SKM-1 (cell line): ENCODE results near the gene PSMA4.
"Not testable (repeated sequence)": the region's sequence is repeated elsewhere in the genome, so short reads cannot be mapped to it uniquely, and the experiment has no call there.

Source experiments
- DNase-seq: peaks from one replicate; lab custom pipeline; 2025; ENCODE audit not compliant: unreplicated experiment; lab: John Stamatoyannopoulos, UW

PSMA4 gene

DNA sequence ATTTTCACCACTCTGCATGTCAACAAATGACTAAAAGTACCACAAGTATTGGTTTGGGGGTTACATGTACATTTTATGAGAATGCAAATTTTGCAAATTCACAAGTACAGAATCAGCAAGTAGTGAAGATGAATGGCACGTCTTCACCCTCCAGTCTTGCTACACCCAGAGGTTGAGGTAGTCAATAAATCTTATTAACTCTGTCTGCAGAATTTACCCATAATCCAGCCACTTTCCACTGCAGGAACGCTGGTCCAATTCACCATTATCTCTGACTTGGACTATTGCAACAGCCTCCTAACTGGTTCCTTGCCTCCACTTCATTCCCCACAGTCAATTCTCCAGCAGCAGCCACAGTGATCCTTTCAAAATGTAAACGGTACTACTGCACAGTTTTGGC lies 10.6 kb downstream of the PSMA4 start:
- DNase-seq: no peak

DNA sequence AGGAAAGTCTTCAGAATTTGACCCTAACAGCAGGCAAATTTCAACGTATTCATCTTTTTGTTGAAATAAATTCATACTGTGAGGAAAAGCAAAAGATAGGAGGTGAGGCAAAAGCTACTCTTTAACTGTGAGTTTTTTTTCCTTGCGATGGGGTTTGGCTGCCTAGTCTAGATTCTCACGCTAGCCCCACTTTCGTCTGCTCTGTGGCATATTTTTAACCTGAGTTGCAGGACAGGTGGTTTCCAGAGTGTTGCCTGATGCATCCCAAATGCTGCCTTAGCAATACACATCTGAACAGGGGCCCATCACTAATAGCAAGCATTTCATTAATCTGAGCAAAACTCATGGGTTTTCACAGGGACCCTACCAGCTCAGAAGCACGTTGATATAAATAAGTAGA lies 11.7 kb downstream of the PSMA4 start:
- no peak for DNase-seq

DNA sequence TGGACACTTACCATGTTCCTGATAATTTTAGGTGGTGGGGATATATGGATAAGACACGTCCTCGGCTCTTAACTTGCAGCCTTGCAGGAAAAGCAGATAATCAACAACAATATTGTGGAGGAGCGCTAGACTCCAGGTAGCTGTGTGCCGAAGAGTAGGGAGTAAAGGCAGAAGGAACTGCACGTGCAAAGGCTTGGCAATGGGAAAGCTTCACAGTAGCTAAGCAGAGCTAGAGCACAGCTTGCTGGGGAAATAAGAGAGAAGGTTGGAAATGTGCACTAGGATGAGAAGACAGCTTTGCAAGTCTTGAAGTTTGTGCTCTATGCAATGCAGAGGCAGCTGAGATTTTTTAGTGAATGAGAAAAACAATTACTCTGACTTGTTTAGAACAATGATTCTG lies 12.4 kb downstream of the PSMA4 start:
- DNase-seq: no peak

DNA sequence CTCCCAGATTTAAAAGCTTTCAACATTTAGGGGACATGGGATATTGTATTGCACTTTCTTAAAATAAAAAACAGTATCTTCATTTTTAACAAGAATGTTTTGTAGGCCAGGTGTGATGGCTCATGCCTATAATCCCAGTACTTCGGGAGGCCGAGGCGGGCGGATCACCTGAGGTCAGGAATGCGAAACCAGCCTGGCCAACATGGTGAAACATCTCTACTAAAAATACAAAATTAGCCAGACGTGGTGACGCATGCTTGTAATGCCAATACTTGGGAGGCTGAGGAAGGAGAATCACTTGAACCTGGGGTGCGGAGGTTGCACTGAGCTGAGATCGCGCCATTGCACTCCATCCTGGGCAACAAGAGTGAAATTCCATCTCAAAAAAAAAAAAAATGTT lies 20.0 kb downstream of the PSMA4 start:
- not testable (repeated sequence) for DNase-seq

DNA sequence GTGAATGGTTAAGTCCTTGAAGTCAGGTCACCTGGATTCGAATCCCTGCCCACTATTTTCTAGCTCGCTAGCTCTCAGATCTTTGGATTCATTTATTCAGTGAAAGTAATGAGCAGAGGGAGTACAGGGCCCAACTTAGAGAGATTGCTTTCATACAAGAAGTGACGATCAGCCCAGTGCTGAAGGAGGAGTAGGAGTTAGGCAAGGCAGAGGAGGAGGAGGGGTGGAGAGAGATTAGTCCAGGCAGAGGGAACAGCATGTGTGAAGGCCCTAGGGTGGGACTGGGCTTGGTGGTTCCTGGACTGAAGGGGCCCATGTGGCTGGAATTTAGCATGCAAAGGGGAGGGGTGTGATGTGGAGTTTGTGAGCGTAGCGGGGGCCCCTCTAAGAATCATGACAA lies 21.2 kb downstream of the PSMA4 start:
- no peak for DNase-seq

DNA sequence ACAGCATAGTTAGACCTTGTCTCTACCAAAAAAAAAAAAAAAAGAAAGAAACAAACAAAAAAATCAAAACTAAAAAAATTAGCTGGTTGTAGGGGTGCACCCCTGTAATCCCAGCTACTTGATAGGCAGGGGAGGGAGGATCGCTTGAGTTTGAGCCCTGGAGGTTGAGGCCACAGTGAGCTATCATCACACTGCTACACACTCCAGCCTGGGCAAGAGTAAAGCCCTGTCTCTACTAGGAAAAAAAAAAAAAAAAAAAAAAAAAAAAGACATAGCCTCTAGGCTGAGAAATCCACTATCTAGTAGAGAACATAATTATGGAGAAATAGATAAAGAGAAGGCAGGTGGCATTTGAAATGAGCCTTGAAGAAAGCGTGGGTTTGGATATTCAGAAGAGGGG lies 22.8 kb downstream of the PSMA4 start:
- DNase-seq: no peak

DNA sequence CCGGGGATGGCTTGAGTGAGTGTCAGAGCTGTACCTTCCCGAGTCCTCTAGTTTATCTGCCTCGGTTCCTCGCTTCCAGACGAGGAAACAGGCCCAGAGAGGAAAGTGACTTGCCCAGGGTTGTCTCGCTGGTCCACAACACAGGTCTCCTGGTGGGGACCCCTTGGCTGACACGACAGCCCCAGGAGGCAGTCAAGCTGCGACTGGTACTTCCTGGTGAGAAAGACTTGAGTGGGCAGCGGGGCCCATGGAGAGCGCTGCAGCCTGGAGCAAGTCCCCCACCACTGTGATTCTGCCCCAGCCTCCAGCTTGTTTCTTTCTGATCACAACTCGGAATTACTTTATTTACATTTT lies 24.5 kb downstream of the PSMA4 start:
- DNase-seq: no peak

DNA sequence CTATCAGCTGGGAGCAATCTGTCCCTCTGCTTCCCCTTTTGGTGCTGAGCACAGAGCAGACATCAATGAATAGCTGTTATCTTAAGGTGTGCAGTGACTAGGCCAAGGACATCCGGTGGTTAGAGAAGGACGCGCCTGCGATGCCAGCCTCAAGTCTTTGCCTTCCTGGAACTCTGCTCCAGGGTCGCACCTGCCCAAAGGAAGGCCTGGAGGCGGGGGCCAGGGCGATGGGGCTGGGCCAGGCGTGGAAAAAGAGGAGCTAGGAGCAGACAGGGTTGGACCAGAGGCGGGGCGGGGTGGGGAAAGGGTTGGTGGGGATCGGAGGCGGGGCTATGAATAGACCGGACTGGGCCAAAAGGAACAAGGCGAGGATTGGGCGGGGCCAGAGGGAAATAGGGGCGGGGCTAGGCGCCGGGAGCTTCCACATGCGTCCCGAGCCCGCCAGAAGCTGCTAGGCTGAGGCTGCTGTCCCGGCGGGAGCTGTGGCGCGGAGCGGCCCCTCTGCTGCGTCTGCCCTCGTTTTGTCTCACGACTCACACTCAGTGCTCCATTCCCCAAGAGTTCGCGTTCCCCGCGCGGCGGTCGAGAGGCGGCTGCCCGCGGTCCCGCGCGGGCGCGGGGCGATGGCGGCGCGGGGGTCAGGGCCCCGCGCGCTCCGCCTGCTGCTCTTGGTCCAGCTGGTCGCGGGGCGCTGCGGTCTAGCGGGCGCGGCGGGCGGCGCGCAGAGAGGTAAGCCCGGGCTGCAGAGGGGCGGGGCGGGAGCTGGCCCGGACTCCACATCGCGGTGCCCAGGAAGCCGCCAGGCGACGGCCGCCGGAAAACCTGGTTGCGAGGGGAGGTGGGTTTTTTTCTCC lies 25.1 kb downstream of the PSMA4 start, which contains the start of gene CHRNA5:
TSS of gene CHRNA5 (plus strand) at position 424 of the 854 bp plus-strand sequence. CDS start at position 624, 200 bp downstream.
- DNase-seq: peak; percentile 91

DNA sequence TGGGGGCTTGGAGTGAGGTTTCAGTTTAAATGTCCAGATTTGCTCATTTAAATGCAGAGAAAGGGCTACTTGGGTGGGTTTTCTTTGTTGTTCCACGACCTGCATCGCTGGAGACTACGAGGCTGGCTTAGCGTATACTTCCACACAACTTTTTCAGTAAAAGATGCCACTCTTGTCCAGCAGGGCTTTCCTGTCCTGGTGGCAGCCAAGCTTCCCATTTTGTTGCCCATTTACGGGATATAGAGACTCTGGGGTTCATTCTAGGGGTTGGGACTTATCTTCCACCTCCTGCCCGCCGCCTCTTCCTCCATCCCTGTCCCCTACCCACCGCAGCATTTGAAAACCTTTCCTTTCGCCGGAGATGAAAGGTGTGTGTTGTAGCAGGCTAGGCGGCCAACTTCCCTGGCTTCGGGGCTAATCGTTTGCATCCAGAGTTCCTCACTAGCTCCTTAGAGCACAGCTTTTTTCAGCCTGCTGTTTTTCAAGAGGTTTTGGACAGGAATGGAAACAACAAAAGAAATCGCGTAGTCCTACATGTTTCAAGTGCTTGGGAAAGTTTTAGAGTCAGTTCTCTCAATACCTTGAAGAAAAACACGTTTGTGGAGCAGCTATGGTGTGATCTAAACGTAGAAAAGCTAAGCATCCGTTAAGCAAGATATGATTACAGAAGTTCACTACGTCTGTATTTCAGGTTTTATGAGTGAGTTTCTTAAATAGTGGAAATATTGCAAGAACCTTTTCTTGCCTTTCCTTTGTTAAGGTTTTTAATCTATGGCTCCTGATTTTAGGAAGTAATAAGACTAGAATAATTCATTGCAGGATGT lies 25.9 kb downstream of the PSMA4 start:
- no peak for DNase-seq

DNA sequence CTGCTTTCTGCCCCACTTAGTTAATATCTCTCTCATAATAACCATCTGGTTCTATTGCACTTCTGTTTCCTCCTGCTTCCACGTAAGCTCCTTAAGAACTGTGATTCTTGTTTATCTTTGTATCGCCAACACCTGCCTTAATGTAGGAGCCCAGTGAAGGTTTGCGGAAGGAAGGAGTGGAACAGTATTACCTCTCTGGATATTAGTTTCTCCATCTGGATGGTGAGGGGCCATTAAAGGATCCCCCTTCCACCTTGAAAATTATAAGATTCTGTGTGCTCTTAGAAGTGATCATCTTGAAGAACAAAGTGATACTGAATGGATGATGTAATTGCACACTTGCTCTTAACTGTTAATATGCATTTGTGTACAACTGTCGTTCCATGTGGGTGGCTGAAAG lies 27.3 kb downstream of the PSMA4 start:
- DNase-seq: no peak

DNA sequence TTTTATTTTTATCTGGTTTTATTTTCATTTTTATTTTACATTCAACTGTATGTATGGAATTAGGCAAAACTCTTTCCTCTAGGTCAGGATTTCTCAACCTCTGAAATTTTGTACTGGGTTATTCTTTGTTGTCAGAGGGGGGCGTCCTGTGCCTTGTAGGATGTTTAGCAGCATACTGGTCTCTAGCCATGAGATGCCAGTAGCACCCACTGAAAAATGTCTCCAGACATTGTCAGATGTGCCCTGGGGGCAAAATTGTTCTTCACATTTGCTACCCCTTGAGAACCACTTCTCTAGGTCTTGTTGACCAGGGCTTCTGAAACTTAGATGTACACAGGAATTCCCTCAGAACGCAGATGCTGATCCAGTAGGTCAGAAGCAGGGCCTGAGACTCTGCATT lies 30.5 kb downstream of the PSMA4 start:
- DNase-seq: no peak

DNA sequence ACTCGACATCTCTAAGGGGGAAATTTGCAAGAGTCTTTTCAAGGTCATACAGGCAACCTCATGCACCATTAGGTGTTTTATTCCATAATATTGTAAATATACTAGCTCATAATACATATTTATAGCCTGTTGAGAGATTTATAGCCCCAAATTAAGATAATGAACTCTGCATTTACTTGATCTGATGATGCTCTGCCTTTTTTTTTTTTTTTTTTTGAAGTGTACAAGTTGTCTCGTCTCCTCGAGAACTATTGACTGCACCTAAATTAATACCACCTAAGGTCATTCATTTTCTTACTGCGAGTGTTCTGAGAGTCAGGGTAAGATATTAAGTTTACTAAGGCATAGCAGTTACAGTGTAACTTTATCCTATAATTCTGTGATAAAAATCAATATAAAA lies 31.1 kb downstream of the PSMA4 start:
- DNase-seq: no peak

DNA sequence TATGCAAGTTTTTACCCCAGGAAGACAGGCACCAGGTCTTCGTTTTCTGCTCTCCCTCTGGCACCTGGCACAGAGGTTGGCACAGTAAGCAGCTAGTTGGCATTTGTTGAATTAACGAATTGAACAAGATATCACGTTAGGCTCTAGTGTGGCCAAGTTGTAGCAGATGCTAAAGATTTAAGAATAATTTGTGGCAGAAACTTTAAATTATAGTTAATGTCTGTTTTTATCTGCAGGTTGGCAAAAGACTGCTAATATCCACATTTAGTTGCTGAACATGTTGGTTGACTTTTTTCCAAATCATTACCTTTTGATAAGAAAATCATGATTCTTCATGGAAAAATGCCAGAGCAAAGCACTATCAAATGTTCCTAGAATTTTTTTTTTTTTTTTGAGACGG lies 33.2 kb downstream of the PSMA4 start:
- DNase-seq: no peak

DNA sequence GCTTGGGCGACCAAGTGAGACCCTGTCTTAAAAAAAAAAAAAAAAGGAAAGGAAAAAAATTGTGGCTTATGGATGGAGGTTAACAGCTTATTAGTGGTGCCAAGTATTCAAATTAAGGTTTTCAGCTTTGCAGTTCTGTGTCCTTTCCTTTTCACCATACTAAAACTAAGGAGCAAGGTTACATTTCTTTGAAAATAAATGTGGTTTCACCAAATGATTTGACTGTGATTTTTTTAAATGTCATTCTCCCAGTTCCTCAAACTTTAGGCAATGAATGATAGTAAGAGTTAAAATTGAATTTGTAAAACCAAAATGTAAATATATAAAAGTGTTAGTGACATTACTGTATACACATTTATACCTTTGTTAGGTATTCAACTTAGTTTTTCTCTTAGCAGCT lies 34.7 kb downstream of the PSMA4 start:
- DNase-seq: no peak

DNA sequence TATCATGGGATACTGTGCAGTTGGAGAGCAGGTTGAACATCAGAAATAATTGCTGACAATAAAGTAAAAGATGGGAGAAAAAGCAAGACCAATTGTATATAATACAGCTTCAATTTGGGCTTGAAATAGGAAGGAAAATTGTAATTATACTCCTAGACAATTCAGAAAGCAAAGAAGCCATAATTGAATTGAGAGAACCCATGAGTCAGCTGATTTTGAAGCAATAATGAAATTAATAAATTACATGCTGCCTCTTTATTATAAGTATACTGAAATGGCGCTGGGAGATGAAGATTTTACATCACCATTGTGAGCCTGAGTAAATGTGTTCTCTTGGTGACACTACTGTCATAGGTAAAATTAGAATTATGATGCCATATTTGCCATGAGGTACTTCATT lies 57.3 kb downstream of the PSMA4 start:
- DNase-seq: no peak

DNA sequence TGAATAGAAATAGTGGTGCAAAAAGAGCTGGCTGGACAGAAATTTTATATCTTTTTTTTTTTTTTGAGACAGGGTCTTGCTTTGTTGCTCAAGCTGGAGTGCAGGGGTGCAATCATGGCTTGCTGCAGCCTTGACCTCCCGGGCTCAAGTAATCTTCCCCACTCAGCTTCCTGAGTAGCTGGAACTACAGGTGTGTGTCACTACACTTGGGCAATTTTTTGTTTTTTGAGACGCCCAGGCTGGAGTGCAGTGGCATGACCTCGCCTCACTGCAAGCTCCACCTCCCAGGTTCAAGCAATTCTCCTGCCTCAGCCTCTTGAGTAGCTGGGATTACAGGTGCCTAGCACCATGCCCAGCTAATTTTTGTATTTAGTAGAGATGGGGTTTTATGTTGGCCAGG lies 58.1 kb downstream of the PSMA4 start:
- no peak for DNase-seq

DNA sequence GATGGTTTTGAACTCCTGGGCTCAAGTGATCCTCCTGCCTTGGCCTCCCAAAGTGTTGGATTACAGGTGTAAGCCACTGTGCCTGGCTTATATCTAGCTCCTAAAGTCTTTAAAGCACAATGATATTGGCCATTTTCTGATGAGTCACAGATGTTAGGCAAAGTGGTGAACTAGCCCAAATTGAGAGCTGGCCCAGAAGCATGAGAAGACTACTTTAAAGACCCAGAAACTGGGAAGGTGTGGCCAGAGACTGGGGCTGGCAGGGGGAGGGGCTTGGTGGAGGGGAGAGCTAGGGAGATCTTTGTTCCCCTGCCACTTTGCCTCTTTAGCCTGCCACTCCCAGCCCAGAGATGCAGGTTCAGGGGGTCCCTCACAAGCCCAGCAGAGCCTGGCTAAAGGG lies 58.9 kb downstream of the PSMA4 start:
- DNase-seq: no peak
